T-helper 2 cell (primary cell): ENCODE data around the gene PRKAB1.
"Not testable (repeated sequence)": the region's sequence is repeated elsewhere in the genome, so short reads cannot be mapped to it uniquely, and the experiment has no call there.

ENCODE experiments used
- DNase-seq, 5 experiments: peaks; one replicate each; pipeline versions ENCODE4 v3.0.0 to v3.0.0-alpha.2; 2012 to 2022
- total RNA-seq, 2 donors: gene quantifications; one replicate each; lab custom pipeline; 2026; lab: John Stamatoyannopoulos, UW

Gene PRKAB1, protein sequence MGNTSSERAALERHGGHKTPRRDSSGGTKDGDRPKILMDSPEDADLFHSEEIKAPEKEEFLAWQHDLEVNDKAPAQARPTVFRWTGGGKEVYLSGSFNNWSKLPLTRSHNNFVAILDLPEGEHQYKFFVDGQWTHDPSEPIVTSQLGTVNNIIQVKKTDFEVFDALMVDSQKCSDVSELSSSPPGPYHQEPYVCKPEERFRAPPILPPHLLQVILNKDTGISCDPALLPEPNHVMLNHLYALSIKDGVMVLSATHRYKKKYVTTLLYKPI
- total RNA-seq, result 16.2 to 22.2 reads per million in 2 donors

DNA sequence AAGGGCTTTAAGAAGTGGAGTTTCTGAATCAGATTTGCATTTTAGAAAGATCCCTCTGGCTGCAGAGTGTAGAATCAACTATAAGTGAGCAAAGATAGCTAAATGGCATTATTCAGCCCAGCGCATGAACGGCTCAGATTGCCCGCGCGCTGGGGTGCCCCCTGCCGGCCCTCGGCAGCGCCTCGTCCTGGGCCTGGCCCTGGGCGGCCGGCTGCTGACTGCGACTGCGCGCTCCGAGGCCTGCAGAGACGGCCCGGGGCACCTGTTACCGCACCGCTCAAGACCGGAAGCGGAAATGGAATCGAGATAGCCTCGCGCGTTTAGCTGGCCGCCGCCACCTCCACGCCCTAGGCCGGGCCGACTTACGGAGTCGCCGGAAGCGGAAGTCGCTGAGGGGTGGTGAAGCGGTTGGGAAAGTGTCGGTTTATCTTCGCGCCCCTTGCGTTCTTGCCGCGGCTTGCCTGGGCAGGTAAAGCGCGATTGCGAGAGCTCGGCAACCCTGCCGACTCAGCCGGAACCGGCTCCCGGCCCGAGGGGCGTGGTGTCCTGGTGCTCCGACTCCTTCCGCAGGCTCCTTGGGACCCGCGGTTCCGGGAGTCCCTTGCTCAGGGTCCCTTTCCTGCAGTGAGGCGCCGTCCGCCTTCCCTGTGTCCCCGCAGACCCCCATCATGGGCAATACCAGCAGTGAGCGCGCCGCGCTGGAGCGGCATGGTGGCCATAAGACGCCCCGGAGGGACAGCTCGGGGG is at the start of gene PRKAB1:
TSS of gene PRKAB1 (plus strand) at position 557 of the 747 bp plus-strand sequence. CDS start at position 669, 112 bp downstream.
- peak; percentile 85 to 99 (median 93) for DNase-seq

DNA sequence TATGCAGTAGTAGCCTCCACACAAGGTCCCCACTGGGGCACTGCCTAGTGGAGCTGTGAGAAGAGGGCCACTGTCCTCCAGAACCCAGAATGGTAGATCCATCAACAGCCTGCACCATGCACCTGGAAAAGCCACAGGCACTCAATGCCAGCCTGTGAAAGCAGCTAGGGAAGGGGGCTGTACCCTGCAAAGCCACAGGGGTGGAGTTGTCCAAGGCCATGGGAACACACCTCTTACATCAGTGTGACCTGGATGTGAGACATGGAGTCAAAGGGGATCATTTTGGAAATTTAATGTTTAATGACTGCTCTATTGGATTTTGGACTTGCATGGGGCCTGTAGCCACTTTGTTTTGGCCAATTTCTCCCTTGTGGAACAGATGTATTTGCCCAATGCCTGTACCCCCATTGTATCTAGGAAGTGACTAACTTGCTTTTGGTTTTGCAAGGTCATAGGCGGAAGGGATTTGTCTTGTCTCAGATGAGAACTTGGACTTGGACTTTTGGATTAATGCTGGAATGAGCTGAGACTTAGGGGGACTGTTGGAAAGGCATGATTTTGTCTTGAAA is 49.5 kb upstream of the PRKAB1 start:
- DNase-seq, result not testable (repeated sequence)

DNA sequence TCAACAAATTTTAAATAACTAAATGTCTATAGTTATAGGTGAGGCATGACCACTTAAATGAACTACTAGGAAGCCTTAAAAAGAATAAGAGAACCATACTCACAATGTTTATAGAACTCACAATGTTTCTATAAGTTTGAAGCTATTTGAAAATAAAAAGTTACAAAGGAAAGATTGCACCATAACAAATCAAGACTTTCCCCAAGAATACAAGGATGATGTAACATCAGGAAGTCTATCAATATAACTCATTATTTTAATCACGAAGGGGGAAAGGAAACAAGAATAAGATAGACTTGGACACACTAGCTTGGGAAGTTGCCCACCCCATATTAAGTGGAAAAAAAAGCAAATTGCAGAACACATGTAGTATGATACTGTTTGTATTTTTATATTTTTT is 47.4 kb upstream of the PRKAB1 start:
- no peak for DNase-seq

DNA sequence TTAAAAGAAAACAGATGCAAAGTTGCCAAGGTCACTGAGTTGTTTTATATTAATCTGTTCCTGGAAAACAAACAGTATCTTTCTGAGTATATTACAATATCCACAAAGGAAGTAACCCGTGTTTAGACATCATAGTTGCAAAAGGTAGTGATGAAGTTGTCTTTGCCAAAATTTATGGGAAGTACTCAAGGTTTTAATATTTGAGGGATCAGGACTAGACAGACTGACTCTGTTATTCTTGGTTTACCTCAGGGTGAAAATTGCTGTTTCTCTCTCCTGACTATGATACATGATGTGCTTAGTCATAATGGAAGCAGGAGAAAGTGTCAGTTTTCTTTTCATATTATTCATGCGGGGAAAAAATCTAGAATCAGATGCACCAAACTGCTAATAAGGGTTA is 46.1 kb upstream of the PRKAB1 start:
- DNase-seq, result no peak

DNA sequence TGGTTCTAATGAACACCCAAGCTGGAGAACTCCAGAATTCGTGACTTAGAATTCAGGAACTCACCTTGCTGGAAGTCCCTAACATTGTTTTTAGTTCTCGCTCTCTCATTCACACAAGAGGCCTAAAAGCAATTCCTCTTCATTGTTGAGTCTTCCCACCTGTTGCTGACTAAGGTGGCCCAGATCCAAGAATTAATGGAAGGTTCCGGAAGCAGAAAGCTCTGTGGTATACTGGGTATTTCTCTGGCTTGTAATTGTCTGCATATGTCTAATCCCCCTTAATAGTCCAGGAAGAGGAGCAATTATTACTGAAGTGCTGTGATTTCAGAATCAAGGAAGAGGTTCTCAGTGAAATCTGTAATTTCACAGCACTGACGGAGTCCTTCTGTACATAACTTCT is 43.0 kb upstream of the PRKAB1 start:
- DNase-seq, result no peak

DNA sequence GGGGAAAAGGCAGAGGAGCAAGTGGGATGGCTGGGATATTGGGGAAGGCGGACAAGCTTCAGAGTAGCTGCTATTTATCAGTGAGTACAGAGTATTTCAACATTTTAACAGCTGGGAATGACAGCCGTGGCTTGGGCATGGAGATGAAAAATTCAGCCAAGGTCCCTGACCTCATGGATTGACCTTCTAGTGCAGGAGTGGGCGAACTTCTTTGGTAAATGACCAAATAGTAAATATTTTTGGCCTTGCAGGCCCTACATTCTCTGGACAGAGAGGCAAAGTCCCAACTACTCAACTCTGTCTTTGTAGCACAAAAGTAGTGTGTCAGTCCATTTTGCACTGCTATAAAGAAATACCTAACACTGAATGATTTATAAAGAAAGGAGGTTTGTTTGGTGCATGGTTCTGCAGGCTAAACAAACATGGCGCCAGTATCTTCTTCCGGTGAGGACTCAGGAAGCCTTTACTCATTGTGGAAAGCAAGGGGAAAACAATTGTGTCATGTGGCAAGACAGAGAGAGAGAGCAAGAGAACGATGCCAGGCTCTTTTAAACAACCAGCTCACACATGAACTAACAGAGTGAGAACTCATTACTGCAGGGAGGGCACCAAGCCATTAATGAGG is 40.8 kb upstream of the PRKAB1 start:
- DNase-seq, result no peak

DNA sequence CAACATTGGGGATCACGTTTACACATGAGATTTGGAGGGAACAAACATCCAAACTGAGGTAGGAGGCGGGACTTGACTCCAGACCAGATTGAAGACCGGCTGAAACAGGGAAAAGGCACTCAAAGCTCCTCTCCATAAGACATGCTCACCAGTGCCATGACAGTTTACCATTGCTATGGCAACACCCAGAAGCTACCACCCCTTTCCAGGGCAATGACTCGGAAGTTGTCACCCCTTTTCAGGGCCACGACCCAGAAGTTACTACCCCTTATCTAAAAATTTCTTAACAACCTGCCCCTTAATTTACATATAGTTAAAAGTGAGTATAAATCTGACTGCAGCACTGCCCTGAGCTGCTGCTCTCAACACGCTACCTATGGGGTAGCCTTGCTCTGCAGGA is 40.2 kb upstream of the PRKAB1 start:
- DNase-seq, result no peak

DNA sequence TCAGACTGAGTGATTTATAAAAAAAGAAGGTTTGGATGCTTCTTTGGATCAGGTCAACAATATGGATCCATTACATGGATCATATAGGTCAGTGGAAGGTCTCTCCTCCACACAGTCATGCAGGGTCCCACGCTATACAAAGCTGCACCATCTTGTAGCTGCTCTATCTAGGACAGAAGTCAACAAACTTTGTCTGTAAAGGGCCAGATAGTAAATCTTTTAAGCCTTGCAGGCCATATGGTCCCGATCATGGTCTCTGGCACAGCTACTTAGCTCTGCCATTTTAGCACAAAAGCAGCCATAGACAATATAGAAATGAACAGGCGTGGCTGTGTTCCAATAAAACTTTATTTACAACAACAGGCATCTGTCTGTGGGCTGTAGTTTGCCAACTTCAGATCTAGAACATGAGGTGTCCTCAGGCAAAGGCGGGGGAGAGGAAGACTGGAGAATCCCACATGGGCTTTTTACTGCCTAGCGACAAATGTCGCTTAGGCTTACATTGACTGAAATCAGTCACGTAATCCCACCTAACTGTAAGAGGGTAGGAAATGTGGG is 37.6 kb upstream of the PRKAB1 start:
- no peak for DNase-seq

DNA sequence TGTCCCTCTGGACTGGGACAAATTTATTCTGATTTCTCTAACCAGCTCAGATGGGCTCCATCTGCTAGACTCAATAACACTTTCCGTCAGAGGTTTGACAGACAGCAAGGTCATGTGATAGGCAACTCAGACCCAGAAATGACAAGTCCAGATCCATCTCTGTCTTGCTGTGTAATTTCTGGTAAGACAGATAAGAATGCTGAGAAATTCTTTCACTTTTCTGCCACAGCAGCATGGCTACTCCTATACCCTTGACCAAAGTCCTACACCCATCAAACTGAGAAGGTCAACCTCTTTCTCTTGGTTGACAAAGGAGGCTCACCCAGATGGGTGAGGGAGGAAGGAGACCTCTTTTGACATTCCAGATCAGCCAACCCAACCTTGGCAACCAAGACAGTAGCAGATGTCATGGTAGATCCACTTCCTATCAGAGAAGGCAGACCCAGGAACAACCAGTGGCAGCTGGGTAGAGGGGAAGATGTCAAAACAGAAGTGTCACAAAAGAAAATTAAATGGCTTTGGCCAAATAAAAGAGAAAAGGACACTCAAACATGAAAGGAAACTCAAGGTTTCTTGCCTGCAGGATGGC is 36.9 kb upstream of the PRKAB1 start:
- DNase-seq, result no peak

DNA sequence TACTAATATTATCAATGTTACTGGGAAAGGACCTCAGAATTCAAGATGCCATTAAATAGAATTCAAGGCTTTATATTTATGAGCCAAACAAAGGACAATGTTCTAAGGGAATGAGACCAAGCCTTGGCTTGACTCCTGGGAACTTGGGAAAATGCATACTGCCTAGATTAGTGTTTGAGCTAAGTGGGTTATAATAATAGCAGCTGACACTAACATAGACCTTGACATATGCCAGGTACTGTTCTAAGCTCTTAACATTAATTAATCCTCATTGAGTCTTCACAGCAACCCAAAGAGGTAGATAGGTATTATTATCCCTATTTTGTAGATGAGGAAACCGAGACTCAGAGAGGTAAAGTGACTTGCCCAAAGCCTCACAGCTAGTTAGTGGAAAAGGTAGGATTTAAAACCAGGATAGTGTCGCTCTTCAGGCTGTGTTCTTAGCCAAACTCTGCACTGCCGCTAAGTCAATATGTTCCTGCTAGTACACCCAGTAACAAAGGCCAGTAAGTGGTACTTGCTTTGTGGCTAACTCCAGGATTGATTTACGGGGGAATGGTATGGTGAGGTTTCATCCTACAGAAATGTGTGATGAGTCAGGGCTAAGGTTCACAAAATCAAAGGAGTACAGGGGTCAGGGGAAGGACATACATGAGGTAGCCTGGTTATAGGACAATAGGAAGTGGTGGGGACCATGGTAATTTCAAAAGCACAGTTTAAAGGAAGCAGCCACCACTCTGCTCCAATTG is 35.8 kb upstream of the PRKAB1 start:
- no peak for DNase-seq

DNA sequence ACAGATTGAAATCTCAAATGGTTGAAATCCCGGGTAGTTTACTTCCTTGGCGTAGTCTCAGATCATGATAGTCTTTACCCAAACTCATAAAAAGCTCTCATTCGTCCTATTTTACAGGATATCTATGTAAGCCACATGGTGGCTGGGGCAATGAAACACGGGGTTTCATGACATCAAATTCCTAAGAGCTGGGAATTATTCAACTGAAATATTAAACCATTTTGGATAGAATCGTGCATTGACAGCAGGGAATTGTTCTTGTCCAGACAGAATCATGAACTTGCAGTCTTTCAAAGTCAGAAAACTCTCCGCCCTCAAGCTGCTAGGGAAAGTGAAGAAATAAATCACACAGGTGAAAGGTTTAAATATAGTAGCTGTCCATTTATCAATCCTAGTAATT is 33.2 kb upstream of the PRKAB1 start:
- DNase-seq, result no peak

DNA sequence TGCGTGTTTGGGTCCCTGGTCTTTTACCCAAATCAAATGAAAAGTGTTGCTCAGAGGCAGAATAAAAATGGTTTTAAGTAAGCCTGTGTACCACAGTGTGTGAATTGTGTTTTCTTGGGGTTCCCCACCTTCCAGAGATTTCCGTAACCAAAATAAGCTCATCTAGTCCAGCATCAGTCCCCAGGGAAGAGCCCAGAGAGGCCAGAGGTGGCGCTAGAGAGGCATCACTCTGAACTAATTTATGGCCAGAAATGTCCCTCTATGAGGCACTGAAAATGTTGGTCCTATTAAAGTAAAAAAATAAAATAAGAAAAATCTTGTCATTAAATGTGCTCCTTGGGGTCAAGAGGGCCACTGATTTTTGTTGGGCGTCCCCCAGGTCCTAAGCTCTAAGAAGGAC is 24.9 kb upstream of the PRKAB1 start:
- no peak for DNase-seq

DNA sequence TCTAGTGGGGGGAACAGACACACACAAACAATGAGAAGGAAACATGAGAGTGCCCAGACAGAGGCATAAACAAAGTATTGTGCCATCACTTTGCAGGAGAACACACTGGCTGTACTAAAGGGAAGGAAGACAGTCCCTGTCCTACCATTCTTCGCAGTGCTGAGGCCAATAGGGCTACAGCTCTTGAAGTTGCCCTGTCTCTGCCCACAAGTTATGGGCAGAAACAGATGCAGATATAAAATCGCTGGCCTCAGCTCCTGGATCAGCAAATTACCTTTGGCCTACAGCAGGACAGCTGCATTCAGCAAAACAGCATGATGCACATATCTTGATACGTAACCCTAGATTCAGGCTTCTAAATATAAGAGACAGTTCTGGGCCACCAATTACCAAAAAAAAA is 23.0 kb upstream of the PRKAB1 start:
- no peak for DNase-seq

DNA sequence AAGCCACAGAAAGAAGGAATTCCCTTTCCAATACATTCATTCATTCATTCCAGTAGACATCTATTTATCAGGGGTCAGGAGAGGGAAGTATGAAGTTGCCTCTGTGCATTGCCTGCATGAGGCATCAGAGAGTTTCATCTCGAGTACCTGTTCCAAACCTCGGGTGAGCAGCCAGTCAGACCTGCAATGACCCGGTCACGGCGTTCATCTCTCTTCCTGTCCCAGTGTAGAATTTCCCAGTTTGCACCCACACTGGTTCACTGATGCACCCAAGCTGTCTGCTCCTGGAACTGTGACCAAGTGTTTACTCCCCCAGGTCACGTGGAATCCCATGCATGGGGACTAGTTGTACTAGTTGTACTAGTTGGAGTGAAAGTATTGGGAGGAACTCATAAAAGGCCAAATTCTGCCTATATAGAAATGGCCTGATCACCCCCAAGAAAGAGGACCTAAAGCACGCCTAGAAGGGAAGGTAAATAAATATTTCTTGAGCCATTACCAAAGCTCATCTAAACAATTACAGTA is 22.3 kb upstream of the PRKAB1 start:
- DNase-seq, result no peak

DNA sequence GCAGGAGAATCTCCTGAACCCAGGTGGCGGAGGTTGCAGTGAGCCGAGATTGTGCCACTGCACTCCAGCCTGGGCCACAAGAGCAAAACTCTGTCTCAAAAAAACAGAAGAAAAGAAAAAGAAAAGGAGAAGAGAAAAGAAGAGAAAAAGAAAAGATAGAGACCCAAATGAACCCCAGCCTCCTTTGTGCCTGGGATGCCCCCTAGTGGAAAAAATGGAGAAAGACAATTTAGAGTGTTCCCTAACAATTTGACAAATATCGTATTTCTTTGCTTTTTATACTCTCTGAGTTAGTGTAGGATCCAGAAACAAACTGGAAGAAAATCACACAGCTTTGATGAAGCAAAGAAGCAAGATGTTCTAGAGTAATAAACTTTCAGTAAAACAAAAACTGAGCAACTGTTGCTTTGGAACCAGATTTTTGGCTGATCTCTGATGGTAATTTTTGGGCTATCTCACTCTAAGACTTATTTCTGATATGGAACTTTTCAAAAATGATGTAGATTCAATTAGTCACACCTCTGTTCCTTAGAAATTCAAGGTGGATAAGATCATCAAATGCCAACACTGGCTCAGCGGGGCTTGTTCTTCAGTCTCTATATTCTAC is 18.6 kb upstream of the PRKAB1 start:
- DNase-seq, result no peak

DNA sequence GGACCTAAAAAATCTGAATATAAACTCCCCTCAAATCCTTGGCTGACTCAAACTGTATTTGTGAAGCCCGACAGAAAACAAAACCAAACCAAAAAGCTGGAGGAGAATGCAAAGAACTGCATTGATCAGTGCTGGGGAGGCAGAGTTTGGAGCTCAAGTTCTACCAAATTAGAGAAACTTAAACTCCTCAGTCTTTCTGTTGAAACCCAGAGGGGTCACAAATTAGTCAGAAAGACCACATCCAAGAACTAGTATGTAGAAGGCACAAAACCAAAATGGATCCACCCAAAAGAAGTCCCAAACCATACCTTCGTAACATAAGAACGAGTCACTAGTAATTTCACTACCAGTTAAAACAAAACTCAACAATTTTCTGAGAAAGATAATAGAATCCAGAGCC is 15.3 kb upstream of the PRKAB1 start:
- DNase-seq, result peak in 1 of 5 experiments; percentile 42

DNA sequence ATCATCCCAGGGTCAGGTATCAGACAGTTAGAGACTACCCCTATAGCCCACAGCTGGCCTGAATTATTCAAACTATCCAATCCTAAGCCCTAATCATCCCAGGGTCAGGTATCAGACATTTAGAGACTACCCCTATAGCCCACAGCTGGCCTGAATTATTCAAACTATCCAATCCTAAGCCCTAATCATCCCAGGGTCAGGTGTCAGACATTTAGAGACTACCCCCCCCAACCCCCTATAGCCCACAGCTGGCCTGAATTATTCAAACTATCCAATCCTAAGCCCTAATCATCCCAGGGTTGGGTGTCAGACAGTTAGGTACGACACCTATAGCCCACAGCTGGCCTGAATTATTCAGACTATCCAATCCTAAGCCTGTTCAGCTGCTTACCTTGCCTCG is 10.9 kb upstream of the PRKAB1 start:
- DNase-seq, result not testable (repeated sequence)

DNA sequence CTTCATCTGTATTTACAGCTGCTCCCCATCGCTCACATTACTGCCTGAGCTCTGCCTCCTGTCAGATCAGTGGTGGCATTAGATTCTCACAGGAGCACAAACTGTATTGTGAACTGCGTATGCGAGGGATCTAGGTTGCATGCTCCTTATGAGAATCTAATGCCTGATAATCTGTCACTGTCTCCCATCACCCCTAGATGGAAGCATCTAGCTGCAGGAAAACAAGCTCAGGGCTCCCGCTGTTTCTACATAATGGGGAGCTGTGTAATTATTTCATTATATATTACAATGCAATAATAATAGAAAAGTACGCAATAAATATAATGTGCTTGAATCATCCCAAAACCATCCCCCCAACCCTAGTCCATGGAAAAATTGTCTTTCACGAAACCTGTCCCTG is 9.8 kb upstream of the PRKAB1 start:
- not testable (repeated sequence) for DNase-seq

DNA sequence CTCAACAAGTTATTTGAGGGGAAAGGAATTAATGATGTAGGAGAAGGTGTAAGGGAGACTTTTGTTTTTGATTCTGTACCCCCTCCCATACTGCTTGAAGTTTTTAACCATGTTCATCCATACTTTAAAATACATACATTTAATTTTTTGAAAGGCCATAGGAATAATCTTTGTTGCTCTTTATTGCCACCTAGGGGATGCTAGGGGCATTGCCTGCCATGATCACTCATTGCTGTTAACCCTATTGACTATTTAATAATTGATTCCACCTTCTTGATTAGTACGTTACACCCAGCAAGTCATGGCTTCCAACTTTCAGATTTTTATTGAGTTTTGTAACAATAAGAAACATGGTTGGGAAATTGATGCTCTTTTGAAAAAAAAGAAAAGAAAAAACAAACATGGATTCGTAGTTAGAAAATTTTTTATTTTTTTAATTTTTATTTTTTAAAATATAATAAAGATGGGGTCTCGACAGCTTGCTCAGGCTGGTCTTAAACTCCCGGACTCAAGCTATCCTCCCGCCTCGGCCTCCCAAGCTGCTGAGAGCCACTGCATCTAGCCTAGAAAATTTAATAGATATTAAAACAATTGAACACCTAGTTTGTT is 8.5 kb upstream of the PRKAB1 start:
- DNase-seq, result peak in 4 of 5 experiments; percentile 9 to 46 (median 22)

DNA sequence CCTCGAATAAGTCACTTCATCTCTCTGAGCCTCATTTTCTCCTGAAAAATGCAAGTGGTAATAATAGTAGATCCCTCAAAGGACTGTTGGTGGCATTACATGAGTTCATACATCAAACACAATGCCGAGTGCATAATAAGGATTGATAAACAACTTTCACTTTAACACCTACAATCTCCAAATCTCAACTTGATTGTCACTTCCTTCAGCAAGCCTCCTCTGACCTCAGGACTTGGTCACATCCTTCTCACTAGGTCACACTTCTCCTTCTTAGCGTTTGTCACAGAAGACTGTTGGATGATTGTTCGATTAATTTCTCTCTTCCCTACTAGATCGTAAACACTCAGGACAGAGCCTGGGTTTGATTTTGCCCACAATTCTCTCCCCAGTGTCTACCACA is 7.9 kb upstream of the PRKAB1 start:
- peak in 2 of 5 experiments; percentile 41 to 69 for DNase-seq

DNA sequence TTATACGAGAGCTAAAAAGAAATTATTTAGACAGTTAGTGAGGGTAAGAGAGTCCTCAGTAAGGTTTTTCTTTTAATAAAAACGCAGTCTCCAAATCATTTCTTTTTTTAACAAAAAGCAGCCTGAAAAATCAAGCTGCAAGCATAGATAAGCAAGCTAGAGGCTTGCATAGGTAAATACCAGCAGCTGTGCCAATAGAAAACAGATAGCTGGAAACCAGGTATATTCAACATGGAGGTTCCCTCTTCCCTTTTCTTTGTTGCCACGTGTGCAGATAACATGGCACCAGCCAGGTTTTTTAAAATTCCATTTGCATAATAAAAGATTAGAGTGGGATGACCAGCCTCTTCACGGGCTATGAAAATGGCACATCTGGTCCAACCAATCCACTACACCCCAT is 6.1 kb upstream of the PRKAB1 start:
- DNase-seq, result no peak
